GM18870 (cell line): ENCODE measurements around the gene DUSP28.

Experiments
- ATAC-seq: cut with Tn5 transposase; IDR thresholded peaks from one replicate; pipeline ENCODE4 v1.9.1; 2021; ENCODE audit warnings: moderate library complexity; ENCODE audit not compliant: unreplicated experiment

Gene DUSP28

GRCh38 chr2:240571314-240571973, 11.3 kb downstream of the DUSP28 start:
- ATAC-seq: no peak

DNA sequence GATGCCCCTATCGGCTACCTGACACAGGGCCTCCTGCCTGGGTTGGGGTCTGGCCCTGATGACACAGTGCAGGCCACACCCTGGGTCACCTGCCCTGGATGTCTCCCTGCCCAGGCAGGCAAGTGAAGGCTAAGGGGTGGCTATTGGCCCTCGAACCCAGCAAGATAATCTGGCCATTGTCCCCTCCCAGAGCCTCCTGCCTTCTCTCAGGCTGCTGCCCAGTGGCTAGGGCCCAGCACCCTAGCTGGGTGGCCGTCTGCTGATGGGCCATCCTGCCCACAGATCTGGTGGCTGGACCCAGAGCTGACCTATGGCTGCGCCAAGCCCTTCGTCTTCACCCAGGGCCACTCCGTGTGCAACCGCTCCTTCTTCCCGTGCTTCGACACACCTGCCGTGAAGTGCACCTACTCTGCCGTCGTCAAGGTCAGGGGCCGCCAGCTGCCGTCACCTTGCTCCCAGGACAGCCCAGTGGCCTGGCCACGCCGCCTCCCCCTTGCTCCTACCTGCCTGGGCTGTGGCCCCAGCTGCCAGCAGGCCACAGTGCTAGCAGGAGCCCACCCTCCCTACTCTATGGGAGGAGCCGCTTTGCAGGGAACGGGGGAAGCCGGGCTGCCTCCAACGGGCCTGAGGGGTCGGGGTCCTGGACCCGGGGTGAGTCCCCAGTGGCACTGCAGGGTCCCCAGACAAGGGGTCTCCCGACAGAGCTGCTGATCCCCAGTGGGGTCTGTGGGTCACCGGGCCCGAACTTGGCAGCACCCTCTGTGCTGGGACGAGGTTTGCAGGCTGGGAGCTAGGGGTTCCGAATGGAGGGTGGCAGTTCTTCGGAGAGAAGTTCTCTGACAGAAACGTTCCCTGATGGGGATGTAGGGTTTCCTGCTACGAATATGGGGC, 12.2 kb downstream of the DUSP28 start:
- ATAC-seq: no peak

DNA sequence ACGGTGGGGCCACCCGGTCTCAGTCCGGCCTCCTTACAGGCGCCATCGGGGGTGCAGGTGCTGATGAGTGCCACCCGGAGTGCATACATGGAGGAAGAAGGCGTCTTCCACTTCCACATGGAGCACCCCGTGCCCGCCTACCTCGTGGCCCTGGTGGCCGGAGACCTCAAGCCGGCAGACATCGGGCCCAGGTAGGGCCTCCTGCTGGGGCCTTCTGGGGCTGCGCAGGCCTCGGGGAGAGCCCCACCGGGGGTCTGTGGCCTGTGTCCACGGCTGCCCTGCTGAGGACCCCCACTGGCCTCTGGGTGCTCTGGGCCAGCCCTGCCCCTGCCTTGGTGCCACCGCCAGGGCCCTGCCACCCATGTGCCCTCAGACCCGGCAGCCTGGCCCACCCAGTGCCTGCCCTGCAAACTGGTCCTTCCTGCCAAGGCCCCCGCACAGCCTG, 12.9 kb downstream of the DUSP28 start:
- ATAC-seq: no peak

DNA sequence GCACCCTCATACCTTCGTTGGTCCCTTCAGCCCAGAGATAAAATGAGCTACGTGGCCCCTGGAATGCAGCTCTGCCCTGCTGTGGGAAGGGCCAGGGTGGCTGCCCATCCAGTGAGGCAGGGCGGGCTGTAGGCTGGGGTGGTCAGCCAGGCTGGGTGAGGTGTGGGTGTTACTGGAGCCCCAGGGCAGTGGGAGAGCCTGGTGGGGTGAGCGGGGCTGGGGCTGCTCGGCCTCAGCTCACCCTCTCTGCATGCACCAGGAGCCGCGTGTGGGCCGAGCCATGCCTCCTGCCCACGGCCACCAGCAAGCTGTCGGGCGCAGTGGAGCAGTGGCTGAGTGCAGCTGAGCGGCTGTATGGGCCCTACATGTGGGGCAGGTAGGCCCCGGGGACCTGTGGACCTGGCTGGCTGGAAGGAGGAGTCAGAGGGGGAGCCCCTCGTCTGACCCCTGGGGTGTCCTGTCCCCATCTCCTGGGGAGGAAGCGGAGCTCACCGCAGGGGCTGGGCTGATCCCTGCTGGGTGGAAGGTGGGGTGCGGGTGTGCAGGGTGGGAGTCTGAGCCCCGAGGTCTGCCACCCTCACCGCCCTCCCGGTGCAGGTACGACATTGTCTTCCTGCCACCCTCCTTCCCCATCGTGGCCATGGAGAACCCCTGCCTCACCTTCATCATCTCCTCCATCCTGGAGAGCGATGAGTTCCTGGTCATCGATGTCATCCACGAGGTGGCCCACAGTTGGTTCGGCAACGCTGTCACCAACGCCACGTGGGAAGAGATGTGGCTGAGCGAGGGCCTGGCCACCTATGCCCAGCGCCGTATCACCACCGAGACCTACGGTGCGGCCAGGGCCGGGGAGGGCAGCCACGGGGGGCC, 13.6 kb downstream of the DUSP28 start:
- no peak for ATAC-seq

- no peak for ATAC-seq
Observed at GRCh38 chr2:240574386-240575100, 14.4 kb downstream of the DUSP28 start.

GRCh38 chr2:240575101-240575965, 15.2 kb downstream of the DUSP28 start:
- no peak for ATAC-seq

GRCh38 chr2:240576036-240576435, 15.9 kb downstream of the DUSP28 start:
- ATAC-seq: no peak

GRCh38 chr2:240576436-240577205, 16.5 kb downstream of the DUSP28 start:
- ATAC-seq: no peak

DNA sequence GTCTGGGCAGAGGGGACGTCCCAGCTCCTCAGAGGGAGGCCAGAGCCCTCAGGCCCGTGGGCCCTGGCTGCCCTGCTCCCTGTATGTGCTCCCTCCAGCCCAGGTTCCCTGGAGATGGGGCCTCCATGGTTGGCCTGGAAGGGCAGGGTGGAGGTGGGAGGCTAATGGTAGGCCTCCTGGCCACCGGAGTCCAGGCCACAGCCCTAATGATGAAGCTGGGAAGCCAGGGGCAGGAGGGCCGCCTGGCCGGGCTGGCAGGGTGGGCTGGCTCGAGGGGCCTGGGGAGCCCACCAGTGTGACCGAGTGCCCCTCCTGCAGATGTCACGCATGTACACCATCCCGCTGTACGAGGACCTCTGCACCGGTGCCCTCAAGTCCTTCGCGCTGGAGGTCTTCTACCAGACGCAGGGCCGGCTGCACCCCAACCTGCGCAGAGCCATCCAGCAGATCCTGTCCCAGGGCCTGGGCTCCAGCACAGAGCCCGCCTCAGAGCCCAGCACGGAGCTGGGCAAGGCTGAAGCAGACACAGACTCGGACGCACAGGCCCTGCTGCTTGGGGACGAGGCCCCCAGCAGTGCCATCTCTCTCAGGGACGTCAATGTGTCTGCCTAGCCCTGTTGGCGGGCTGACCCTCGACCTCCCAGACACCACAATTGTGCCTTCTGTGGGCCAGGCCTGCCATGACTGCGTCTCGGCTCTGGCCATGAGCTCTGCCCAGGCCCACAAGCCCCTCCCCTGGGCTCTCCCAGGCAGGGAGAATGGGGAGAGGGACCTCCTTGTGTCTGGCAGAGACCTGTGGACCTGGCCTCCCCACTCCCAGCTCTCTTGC, 17.3 kb downstream of the DUSP28 start:
- no peak for ATAC-seq

DNA sequence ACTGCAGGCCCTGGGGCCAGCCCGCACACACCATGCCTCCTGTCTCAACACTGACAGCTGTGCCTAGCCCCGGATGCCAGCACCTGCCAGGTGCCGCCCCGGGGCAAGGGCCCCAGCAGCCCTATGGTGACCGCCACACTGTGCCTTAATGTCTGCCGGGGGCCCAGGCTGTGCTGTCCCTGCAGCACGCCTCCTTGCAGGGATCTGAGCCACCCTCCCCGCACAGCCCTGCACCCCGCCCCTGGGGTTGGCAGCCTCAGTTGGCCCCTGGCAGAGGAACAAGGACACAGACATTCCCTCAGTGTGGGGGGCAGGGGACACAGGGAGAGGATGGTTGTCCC, 17.9 kb downstream of the DUSP28 start:
- ATAC-seq: no peak

DNA sequence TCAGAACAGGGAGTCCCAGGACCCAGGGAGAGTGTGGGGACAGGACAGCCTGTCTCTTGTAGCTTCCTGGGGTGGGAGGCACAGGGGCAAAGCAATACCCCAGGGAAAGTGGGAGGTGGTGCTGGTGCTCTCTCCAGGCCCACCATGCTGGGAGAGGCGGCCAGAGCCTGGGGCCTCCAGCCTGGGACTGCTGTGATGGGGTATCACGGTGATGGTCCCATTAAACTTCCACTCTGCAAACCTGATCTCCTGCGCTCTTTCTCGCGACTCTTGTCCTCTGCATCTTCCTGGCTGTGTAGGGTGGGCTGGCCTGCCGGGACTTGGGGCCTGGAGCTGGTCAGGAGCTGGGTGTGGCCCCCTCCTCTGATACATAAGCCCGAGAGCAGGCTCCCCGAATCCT, 18.3 kb downstream of the DUSP28 start:
- ATAC-seq: no peak

DNA sequence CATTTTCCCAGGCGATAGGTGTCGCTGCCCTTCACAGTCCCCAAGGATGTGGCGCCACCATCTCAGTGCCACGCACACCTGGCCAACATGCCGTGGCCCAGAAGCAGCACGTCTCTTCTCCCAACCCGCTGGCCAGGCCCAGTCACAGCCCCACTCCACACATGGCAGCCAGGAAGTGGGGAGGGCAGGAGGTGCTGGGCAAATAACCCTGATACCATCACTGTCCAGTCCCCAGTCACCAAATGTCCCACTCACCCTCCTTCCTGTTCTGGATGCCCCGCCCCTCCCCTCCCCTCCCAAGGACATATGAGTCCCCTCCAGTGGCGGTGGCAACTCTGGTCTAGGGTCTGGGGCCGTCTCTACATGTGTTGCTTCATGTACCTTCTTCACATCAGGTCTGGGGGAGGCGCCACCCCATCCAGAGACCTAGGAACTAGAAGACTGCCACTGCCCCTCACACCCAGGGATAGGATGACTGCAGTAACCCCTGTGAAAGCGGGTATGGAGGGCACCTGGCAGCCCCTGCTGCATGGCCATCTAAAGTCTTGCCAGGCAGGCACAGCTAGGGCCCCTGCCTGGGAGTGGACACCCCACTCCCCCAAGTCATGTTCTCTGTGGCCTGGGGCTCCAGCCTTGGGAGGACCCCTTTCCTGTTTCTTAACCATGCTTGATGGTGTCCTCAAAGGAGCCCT, 19.1 kb downstream of the DUSP28 start:
- no peak for ATAC-seq

DNA sequence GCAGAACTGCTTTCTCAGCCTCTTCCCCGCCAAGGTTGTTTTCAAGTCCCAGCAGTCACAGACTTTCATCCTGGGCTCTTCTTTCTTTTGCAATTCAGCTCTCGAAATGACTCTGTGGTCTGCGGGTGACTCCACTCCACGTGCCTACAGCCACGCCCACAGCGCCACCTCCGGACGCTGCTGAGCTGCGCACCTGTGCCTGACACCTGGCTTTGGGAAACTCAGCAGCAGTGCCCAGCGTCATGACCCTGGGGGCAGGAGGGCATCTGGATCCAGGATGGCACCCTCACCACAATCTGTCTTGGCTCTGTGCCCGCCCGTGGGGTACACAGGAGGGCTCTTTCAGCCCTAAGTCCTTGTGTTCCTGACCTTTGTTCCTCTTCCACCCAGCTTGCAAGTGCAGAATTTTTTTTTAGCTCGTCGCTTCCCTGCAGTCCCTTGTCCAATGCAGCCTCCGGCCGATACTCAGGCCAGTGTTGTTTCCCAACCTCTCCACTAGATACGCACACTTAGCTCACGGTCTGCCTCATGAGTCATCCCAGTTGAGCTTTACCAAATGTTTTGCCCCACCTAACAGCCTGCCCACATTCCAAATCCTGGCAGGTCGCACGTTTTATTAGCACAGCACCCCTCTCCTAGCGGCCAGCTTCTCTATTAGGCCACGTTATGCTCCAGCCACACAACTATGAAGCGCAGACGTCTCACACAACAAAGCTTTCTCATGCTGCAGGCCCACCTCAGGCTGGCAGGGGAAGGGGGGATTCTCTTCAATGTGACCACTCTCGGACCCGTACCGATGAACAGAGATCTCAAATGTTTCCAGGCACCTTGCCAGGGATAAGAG, 19.8 kb downstream of the DUSP28 start:
- no peak for ATAC-seq

GRCh38 chr2:240581811-240582210, 21.7 kb downstream of the DUSP28 start:
- ATAC-seq: no peak

GRCh38 chr2:240582781-240583180, 22.6 kb downstream of the DUSP28 start:
- no peak for ATAC-seq

- ATAC-seq: no peak
Observed at GRCh38 chr2:240583774-240584173, 23.6 kb downstream of the DUSP28 start.
